Stimulated activated CD8-positive, alpha-beta memory T cell treated with anti-CD3 and anti-CD28 coated beads, Interleukin-15, amount 100 ng/mL, for 1 hour (primary cell): Measurements from ENCODE around the gene RASD2.
A peak's percentile ranks its signal among the peaks of the same experiment; 100 is the strongest.
"Not testable (repeated sequence)": the region's sequence is repeated elsewhere in the genome, so short reads cannot be mapped to it uniquely, and the experiment has no call there.

Source experiments
- DNase-seq: peaks from one replicate; pipeline ENCODE4 v3.0.0-alpha.2; 2020; ENCODE audit warnings: low read depth

The RASD2 gene, protein sequence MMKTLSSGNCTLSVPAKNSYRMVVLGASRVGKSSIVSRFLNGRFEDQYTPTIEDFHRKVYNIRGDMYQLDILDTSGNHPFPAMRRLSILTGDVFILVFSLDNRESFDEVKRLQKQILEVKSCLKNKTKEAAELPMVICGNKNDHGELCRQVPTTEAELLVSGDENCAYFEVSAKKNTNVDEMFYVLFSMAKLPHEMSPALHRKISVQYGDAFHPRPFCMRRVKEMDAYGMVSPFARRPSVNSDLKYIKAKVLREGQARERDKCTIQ

GRCh38 chr22:35540595-35541253 is at the start of gene RASD2:
Gene RASD2 (plus strand): TSS chr22:35540831. CDS start chr22:35546810, 5,979 bp downstream.
- DNase-seq = peak; percentile 9

DNA sequence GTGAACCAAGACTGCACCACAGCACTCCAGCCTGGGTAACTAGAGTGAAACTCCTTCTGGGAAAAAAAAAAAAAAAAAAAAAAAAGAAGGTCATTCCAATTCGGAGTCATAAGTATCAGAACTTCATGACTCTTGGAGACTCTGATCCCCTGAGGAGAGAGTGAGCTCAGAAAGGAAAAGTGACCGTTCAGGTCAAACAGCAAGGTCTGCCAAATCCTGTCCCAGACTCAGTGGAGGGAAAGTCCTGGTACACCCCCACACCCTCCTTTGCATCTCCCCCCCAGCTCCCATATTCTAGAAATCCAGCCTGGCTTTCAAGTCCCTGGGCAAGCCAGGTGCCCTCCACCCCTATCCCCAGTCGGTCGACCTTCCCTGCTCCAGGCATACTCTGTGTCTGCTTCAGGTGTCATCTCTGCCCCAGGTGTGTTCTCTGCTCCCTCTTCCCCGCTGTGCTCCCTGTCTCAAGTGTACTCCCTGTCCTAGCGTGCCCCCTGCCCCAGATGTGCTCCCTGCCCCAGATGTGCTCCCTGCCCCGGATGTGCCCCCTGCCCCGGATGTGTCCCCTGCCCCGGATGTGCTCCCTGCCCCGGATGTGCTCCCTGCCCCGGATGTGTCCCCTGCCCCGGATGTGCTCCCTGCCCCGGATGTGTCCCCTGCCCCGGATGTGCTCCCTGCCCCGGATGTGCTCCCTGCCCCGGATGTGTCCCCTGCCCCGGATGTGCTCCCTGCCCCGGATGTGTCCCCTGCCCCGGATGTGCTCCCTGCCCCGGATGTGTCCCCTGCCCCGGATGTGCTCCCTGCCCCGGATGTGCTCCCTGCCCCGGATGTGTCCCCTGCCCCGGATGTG is 49.3 kb upstream of the RASD2 start:
- DNase-seq = not testable (repeated sequence)

GRCh38 chr22:35491908-35492380 is 48.7 kb upstream of the RASD2 start:
- no peak for DNase-seq

DNA sequence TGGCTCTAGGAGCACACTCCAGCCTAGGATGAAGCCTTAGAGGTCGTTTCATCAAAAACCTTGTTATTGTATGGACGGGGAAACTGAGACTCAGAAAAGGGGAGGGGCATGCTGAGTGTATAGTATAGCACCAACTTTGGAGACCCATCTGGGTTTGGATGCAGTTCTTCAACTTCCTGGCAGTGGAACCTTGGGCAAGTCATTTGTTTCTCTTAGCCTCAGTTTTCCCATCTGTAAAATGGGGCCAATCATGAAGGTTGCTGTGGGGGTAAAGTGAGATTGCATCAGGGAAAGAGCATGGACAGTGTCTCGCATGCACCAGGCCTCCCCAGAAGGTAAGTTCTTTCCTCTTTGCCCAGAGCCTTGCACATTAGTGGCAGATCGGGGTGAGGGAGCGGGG is 47.6 kb upstream of the RASD2 start:
- DNase-seq = no peak

- DNase-seq = not testable (repeated sequence)
Measured at GRCh38 chr22:35495711-35496110, 44.9 kb upstream of the RASD2 start.

DNA sequence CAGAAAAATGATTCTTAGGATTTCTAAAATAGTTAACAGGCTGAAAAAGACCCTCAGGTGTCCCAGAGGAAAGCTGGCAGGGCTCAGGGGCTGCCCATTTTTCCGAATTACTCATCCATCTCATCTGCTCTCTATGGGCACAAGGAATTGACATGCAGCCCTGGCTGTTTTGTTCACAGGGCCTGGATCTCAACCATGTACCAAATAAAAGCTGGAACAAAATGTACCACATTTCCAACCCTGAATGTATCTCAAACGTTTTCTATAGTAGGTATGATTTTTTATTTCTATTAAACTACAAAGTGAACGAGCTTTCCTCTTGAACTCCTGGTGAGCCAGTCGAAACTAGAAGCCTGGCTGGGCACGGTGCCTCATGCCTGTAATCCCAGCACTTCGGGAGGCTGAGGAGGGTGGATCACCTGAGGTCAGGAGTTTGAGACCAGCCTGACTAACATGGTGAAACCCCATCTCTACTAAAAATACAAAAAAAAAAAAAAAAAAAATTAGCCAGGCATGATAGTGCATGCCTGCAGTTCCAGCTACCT is 43.8 kb upstream of the RASD2 start:
- no peak for DNase-seq

DNA sequence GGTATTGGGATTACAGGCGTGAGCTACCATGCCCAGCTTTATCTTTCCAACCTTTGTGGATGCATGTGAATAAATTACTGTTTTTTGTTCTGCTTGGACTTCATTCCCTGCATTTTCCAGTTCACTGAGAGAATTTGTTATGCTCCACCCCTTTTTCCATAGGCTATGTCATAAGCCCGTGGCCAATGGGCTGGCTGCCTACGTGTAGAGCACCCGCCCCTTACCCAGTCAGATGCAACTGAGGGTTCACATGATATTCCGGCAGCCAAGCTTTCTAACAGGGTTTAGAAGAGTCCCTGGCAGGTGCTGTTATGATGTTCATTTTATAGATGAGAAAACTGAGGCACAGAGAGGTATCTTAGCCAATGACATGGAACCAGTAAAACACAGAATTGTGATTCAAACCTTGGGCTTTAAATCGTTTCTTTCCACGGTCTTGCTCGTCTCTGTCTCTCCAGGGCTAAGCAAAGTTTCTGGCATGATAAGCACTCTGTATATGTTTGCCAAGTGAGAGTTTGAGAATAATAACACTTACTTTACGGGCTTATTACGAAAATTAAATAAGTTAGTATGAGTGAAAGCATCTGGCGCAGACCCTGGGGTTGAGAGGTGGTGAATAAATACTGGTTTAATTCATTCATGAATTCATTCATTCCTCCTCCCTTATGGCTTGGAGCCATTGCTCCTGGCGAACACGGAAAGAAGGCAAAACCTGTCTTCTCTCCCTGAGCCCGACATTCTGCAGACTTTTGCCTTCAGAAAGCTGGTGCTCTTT is 42.4 kb upstream of the RASD2 start:
- DNase-seq = no peak

- DNase-seq = no peak
Measured at GRCh38 chr22:35502836-35503235, 37.8 kb upstream of the RASD2 start.

DNA sequence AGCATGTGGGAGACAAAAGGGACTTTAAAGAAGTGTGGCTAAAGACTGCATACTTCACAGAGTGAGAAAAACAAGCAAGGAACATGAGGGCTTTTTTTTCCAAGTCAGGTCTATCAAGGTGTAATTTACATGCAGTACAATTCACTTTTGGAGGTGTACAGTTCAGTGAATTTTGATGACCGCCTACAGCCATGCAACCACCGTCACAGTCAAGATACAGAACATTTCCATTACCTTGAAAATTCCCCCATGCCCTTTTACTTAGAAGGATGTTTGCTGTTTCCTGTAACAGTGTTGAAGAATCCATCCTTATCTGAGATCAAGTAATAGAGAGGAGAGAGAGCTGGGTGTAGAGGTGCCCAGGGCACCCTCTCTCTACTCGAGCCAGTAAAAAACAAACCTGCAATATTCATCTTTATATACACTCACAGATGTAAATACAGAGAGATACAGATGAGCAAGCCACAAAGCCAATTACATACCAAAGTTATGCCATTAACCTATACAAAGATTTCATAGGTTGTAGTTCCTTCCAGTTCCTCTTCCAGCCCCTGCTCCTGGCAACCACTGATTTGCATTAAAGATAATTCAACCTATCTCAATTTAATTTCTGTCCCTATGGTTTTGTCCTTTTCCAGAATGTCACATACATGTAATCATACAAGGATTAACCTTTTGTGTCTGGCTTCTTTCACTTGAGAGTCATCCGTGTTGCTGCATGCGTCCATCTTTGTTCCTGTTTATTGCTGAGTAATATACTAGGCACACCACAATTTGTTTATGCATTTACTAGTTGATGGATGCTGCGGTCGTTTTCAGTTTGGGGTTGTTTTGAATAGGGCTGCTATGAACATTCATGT is 35.0 kb upstream of the RASD2 start:
- no peak for DNase-seq

DNA sequence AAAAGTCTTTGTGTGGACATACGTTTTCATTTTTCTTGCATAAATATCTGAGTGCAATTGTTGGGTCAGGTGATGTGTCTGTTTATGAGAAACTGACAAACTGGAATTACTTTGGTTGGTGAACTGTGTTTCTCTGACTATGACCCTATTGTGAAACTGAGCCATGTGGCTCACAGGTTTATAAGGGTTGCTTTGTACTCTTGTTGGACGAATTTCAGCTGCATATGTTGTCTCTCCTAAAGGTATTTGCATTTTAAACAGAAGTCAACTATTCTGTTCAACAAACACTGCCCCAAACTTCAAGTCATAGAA is 34.4 kb upstream of the RASD2 start:
- DNase-seq = no peak

DNA sequence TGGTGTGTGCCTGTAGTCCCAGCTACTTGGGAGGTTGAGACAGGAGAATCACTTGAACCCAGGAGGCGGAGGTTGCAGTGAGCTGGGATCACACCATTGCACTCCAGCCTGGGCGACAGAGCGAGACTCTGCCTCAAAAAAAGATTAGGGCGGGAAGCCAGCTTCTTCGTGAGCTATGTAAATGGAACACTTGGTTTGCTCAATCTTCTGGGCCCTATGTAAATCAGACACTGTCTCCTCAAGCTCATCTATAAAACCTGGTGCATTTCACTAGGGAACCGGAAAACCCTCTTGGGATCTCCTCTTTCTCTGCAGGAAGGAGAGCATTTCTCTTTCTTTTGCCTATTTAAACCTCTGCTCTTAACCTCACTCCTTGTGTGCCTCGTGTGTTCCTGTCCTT is 32.8 kb upstream of the RASD2 start:
- DNase-seq = not testable (repeated sequence)

DNA sequence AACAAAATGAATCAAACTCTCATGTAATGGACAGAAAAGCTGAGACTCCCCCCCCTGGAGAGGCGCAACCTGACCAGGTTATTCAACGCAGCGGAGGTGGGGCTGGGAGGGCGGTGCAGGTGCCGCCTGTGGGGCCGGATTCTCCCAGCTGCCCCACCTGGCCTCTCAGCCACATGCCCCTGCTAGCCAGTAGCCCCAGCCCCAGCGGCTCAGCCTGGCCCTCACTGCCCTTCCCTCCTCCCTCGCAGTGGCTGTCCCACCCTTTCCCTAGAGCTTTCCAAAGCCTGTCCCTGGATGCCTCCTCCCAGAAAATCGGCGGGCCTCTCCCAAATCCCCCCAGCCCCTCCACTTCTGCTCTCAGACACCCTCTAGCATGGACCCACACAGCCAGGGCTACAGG is 31.2 kb upstream of the RASD2 start:
- no peak for DNase-seq

DNA sequence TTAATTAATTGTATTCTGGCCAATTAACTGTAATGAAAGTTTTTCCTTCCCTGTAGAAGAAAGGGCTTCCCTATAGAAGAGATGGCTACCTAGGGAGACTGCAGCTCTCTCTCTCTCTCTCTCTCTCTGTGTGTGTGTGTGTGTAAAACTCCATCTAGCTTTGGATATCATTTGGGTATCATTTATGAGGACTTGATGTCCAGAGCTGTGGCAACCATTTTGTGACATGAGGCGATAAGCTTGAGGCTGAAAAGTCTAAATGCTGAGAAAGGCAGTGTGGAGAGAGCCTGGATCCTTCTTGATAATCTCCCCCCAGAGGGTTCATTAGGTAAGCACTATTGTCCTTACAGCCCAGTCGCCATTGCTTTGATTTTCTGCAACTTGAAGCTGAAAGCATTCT is 30.7 kb upstream of the RASD2 start:
- no peak for DNase-seq

GRCh38 chr22:35510481-35510934 is 30.1 kb upstream of the RASD2 start:
- no peak for DNase-seq

- no peak for DNase-seq
Measured at GRCh38 chr22:35510951-35511350, 29.7 kb upstream of the RASD2 start.

DNA sequence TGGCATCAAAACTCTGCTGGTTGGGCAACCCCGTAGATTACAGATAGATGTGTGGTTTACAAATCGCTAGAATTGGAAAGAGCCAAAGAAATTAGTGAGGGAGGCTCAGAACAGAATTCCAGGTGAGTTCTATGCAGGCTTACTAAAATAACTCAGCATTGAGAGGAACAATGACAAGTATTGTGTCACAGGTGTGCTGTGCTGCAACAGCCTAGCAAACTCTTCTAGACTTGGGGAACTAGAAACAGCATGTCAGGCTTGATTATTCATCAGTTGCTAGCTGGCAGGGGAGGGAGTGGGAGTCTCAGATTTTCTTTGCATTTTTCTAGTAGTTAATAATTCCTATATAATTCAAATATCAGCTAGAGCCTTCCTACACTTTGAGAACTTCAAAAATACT is 26.3 kb upstream of the RASD2 start:
- DNase-seq = no peak

- not testable (repeated sequence) for DNase-seq
Measured at GRCh38 chr22:35515952-35516351, 24.7 kb upstream of the RASD2 start.

GRCh38 chr22:35516723-35517122 is 23.9 kb upstream of the RASD2 start:
- no peak for DNase-seq

DNA sequence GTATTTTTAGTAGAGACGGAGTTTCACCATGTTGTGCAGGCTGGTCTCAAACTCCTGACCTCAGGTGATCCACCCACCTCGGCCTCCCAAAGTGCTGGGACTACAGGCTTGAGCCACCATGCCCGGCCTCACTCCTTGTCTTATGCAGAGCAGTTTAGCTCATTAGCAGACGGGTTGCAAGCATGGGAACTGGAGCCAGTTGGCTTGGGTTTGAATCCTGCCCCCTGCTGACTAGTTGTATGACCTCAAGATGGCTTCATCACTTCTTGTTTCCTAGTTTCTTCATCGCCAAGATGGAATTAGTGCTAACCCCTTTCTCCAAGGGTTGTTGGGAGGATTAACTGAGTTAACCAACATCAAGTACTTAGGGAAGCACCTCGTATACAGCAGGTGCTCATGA is 23.4 kb upstream of the RASD2 start:
- DNase-seq = no peak

GRCh38 chr22:35517769-35518530 is 22.7 kb upstream of the RASD2 start:
- no peak for DNase-seq
